ENCODE measurements around the gene PSD4. TPM values are rescaled to one million over a fixed set of nuclear protein-coding genes. Genes with fewer than 3 reads are reported as not detected.

PSD4 gene
- polyA plus RNA-seq, 2 of the 4 experiments (the other 2 are of a cell fraction) = 5.4 to 21.6 TPM

DNA sequence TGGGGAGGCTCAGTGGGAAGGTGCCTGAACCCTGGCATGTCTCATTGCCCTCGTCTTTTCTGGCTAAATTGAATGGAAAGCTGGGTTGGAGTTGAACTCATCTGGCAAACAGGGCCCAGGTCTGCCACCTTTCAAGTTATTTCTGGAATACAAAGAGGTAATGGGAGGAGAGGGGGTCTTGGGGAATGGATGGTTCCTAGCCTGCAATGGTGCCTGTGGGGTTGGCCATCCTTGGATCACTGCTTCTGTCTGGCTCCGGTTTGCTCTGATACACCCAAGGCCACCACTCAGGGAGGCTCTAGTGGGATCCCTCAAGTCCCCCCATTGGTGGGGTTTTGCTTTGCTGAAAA, 45.3 kb downstream of the PSD4 start:
- FAIRE-seq = no peak
- Histone ChIP-seq H3K4me2 (peak overlapping the region; percentile 72), H3K9me3 (no peaks in the 10 kb centered on the region), H3K4me1 (peaks cover 66% of the 10 kb centered on the region), H3K4me3 (no peak overlapping the region; the same call in 2 of the 3 replicates), H3K27ac (peak overlapping the region; percentile 96)
- TF ChIP-seq HOXB13 (CRISPR knock-in tag; IDR thresholded peaks at IDR 0.05; ENCODE audit: low read depth) (no peak), EHMT2 (IDR thresholded peaks at IDR 0.05; ENCODE audit: low read depth) (0 out of 2 replicates have a peak, but pooled peaks have one; percentile 46), E2F6 (IDR thresholded peaks at IDR 0.05; ENCODE audit: borderline replicate concordance, low read depth) (0 out of 2 replicates have a peak, but pooled peaks have one; percentile 8)
- ChIA-PET POLR2A (no interaction called here), CTCF (interaction anchor here (1.0 to 4.3 kb wide), 7 partner anchors 11 to 171 kb away, joined by 3 to 28 read pairs (median 8); no protein-coding TSS in a partner anchor)
- ATAC-seq = no peak
- 88% methylated on average over 2 of the region's 2 CpGs for WGBS (ENCODE audit: missing lambda C conversion rate)
- no peak for DNase-seq (ENCODE audit: low read depth in 1 of 2, low spot score in 1 of 2)

GRCh38 chr2:113219525-113219888, 45.7 kb downstream of the PSD4 start:
- CTCF ChIA-PET = interaction anchor here (0.8 to 4.3 kb wide), 11 partner anchors 8 to 170 kb away, joined by 3 to 28 read pairs (median 5); no protein-coding TSS in a partner anchor
- 89% methylated on average over 5 of the region's 5 CpGs for WGBS (ENCODE audit: missing lambda C conversion rate)
- no peak; a peak in 1 of 6 replicates for ATAC-seq

GRCh38 chr2:113219889-113220641, 46.3 kb downstream of the PSD4 start:
- Histone ChIP-seq H3K4me2 (peak overlapping the region; percentile 72), H3K27ac (peak overlapping the region; percentile 96), H3K9me3 (no peaks in the 10 kb centered on the region), H3K4me3 (peak overlapping the region; percentile 31), H3K4me1 (peaks cover 67% of the 10 kb centered on the region)
- 38% methylated on average over 6 of the region's 6 CpGs for WGBS (ENCODE audit: missing lambda C conversion rate)
- TF ChIP-seq HDAC2 (IDR thresholded peaks at IDR 0.05) = 0 out of 2 replicates have a peak, but pooled peaks have one; percentile 40
- TF ChIP-seq GATA3 (IDR thresholded peaks at IDR 0.05; ENCODE audit: borderline replicate concordance) = no peak; the same call in 1 of the 2 replicates
- TF ChIP-seq FOSL2 (IDR thresholded peaks at IDR 0.05) = no peak
- 0 out of 2 replicates have a peak, but pooled peaks have one; percentile 2 for TF ChIP-seq FOSL2 (CRISPR knock-in tag; IDR thresholded peaks at IDR 0.05)
- TF ChIP-seq HOXB13 (CRISPR knock-in tag; IDR thresholded peaks at IDR 0.05; ENCODE audit: low read depth) = peak; percentile 53; the same call in 1 of the 2 replicates
- TF ChIP-seq CHD4 (IDR thresholded peaks at IDR 0.05; ENCODE audit: borderline replicate concordance) = peak; percentile 69
- peak; percentile 34 to 55; a peak in 2 of 5 replicates for TF ChIP-seq JUN (IDR thresholded peaks at IDR 0.05)
- peak; percentile 62 for TF ChIP-seq POLR2A (IDR thresholded peaks at IDR 0.05; ENCODE audit: low read length)
- no peak for TF ChIP-seq RNF2 (IDR thresholded peaks at IDR 0.05; ENCODE audit: borderline replicate concordance, low read depth)
- TF ChIP-seq TFCP2L1 (CRISPR knock-in tag; IDR thresholded peaks at IDR 0.05) = no peak
- no peak for TF ChIP-seq RFX5 (IDR thresholded peaks at IDR 0.05)
- TF ChIP-seq HES2 (IDR thresholded peaks at IDR 0.05) = no peak
- TF ChIP-seq MAX (IDR thresholded peaks at IDR 0.05) = peak; percentile 48
- TF ChIP-seq, protein P1, sequence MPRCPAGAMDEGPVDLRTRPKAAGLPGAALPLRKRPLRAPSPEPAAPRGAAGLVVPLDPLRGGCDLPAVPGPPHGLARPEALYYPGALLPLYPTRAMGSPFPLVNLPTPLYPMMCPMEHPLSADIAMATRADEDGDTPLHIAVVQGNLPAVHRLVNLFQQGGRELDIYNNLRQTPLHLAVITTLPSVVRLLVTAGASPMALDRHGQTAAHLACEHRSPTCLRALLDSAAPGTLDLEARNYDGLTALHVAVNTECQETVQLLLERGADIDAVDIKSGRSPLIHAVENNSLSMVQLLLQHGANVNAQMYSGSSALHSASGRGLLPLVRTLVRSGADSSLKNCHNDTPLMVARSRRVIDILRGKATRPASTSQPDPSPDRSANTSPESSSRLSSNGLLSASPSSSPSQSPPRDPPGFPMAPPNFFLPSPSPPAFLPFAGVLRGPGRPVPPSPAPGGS (IDR thresholded peaks at IDR 0.05) = peak; percentile 57; the same call in 1 of the 3 replicates
- peak; percentile 76; the same call in 1 of the 2 replicates for TF ChIP-seq KDM1A (IDR thresholded peaks at IDR 0.05; ENCODE audit: low read depth)
- ChIA-PET CTCF (interaction anchor here (0.8 to 4.3 kb wide), 13 partner anchors 9 to 170 kb away, joined by 3 to 28 read pairs (median 5); no protein-coding TSS in a partner anchor), POLR2A (interaction anchor here (0.6 to 2.3 kb wide), 2 partner anchors 20 to 1330 kb away, joined by 3 to 9 read pairs; no protein-coding TSS in a partner anchor)
- DNase-seq (ENCODE audit: low read depth in 1 of 2, low spot score in 1 of 2) (peak; percentile 64 to 92), FAIRE-seq (no peak), ATAC-seq (peak; percentile 54 to 73)

More at GRCh38 chr2:113219525-113219888, 45.7 kb downstream of the PSD4 start:
- no peaks in the 10 kb centered on the region for H3K9me3 ChIP-seq
- FAIRE-seq = no peak
- H3K4me1 ChIP-seq = peaks cover 65% of the 10 kb centered on the region
- peak overlapping the region; percentile 96 for H3K27ac ChIP-seq
- no peak overlapping the region for H3K4me3 ChIP-seq
- TF ChIP-seq KDM1A (IDR thresholded peaks at IDR 0.05; ENCODE audit: low read depth) (no peak), EHF (CRISPR knock-in tag; IDR thresholded peaks at IDR 0.05) (no peak), PBX3 (IDR thresholded peaks at IDR 0.05) (no peak), CBX8 (IDR thresholded peaks at IDR 0.05) (no peak), JUN (IDR thresholded peaks at IDR 0.05) (no peak), ZC3H11A (IDR thresholded peaks at IDR 0.05) (no peak), HOXB5 (CRISPR knock-in tag; IDR thresholded peaks at IDR 0.05) (no peak; the same call in 1 of the 2 replicates), HEYL (CRISPR knock-in tag; IDR thresholded peaks at IDR 0.05) (no peak), RARB (CRISPR knock-in tag; IDR thresholded peaks at IDR 0.05) (no peak), HES2 (IDR thresholded peaks at IDR 0.05) (no peak), CHD2 (IDR thresholded peaks at IDR 0.05; ENCODE audit: low read length, partially characterized antibody) (no peak), PHF8 (IDR thresholded peaks at IDR 0.05; ENCODE audit: borderline replicate concordance, low read depth) (no peak), GATA3 (IDR thresholded peaks at IDR 0.05; ENCODE audit: borderline replicate concordance) (no peak), NR3C1 (IDR thresholded peaks at IDR 0.05) (no peak)
- TF ChIP-seq, protein P1 (IDR thresholded peaks at IDR 0.05) = no peak
- peak overlapping the region; percentile 72 for H3K4me2 ChIP-seq
- DNase-seq (ENCODE audit: low read depth in 1 of 2, low spot score in 1 of 2) = no peak
- POLR2A ChIA-PET = interaction anchor here (2.3 kb wide), 1 partner anchor 21 kb away, joined by 9 read pairs; no protein-coding TSS in a partner anchor

Measured in A549 (cell line).